Midbrain (tissue), 1 donor: ENCODE results near the gene SLC16A9.
"Not testable (repeated sequence)": the region's sequence is repeated elsewhere in the genome, so short reads cannot be mapped to it uniquely, and the experiment has no call there.

Source experiments
- DNase-seq: peaks from one replicate; lab custom pipeline; 2025; lab: John Stamatoyannopoulos, UW

The SLC16A9 gene

GRCh38 chr10:59709395-59710125 lies at the start of gene SLC16A9:
TSS of gene SLC16A9 (minus strand) at chr10:59709850. CDS start at chr10:59684291, 25,559 bp downstream.
- DNase-seq = peak; percentile 78

- DNase-seq = no peak
Measured at GRCh38 chr10:59757966-59758365, 48.3 kb upstream of the SLC16A9 start.

GRCh38 chr10:59754951-59755350 lies 45.3 kb upstream of the SLC16A9 start:
- DNase-seq = no peak

DNA sequence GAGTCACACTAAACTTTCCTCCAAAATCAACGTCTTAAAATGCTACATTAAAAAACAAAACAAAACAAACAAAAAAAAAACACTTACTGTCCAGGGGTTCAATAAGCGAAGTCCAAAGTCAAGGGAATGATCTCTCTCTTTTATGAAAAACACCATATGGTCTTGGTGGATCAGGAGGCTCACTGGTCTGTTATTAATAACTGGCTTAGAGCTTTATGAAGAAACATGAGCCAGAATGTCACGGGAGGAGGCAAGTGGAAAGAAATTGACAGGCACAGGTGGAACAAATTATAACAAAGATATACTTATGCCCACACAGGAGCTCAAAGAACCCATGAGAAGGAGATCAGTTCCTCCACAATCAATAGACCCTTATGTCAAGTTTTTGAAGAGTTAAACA lies 43.6 kb upstream of the SLC16A9 start, which contains the start of gene MRLN:
Gene MRLN (minus strand): TSS at position 189 of the 400 bp plus-strand sequence.
- DNase-seq = no peak

GRCh38 chr10:59752278-59752940 lies 42.8 kb upstream of the SLC16A9 start:
- no peak for DNase-seq

GRCh38 chr10:59750155-59750945 lies 40.7 kb upstream of the SLC16A9 start:
- DNase-seq = no peak

- DNase-seq = no peak
Measured at GRCh38 chr10:59748834-59749233, 39.2 kb upstream of the SLC16A9 start.

DNA sequence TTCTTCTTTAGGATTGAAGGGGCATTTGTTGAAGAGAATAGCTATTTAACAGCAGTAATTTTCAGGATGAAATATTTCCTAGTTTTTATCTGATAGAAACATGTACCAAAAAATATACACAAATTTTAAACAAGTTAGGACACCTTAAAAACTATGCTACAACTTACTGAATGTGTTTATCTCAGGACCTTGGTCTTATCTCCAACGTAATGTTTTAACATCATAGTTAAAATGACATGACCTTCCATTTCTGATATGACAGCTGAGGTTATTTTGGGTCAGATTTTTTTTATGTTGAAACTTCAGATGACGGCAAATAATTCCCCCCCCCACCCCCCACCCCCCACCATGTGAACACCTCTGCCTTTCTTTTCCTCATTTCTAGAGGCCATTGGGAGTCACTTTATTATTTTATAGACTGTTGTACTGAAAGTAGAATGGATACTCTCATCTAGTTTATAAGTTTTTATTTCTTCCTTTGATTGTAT lies 35.6 kb upstream of the SLC16A9 start:
- DNase-seq = no peak

DNA sequence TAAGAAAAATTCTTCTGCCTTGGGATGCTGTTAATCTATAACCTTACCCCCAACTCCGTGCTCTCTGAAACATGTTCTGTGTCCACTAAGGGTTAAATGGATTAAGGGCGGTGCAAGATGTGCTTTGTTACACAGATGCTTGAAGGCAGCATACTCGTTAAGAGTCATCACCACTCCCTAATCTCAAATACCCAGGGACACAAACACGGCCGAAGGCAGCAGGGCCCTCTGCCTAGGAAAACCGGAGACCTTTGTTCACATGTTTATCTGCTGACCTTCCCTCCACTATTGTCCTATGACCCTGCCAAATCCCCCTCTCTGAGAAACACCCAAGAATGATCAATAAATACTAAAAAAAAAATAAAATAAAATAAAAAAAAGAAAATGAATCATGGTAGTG lies 35.1 kb upstream of the SLC16A9 start:
- not testable (repeated sequence) for DNase-seq

DNA sequence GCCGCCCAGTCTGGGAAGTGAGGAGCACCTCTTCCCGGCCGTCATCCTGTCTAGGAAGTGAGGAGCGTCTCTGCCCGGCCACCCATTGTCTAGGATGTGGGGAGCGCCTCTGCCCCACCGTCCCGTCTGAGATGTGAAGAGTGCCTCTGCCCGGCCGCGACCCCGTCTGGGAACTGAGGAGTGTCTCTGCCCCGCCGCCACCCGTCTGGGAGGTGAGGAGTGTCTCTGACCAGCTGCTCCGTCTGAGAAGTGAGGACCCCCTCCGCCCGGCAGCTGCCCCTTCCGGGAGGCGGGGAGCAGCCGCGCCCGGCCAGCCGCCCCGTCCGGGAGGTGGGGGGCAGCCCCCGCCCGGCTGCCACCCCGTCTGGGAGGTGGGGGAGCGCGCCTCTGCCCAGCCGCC lies 34.5 kb upstream of the SLC16A9 start:
- not testable (repeated sequence) for DNase-seq

GRCh38 chr10:59741583-59741982 lies 31.9 kb upstream of the SLC16A9 start:
- no peak for DNase-seq

DNA sequence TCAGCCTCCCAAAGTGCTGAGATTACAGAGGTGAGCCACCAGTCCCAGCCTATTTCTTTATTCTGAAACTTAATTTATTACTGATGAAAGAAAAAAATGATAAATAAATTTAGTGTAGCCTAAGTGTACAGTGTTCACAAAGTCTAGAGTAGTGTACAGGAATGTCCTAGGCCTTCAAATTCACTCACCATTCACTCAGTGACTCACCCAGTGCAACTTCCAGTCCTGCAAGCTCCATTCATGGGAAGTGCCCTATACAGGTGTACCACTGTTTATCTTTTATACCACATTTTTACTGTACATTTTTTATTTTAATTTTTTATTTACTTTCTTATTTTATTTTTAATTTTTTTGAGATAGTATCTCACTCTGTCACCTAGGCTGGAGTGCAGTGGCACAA lies 31.4 kb upstream of the SLC16A9 start:
- no peak for DNase-seq

DNA sequence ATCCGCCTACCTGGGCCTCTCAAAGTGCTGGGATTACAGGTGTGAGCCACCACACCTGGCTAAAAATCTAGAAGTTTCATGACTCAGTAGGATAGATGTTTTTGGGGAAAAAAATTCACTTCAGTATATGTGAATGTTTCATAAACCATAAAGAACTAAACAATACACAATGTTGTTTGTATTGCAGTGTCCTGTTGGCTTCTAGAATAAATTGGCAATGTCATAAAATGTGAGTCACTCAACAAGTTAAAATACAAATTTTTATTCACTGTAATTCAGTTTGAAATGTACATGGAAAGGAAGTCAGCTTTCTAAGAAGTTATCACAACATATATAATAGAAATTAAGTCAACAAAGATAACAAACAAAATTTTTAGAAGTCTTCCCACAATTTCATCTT lies 27.1 kb upstream of the SLC16A9 start:
- no peak for DNase-seq

DNA sequence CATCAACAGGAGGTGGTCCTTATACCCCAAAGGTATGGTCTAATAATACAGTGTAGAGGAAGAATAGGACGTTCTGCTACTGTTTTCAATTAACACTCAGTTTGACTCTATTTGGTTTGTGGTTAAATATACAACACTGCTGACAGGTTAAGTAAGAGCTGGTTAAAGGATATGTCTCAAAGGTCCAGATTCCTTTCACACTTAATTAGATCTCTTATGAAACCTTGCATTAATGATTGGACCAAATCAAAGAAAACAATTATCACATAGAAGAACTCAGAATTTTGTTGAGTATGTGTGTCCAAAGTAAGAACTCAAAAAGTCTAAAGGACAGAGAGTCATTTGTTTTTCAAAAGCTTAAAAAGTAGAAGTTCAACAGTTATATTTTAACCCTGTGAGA lies 25.6 kb upstream of the SLC16A9 start:
- no peak for DNase-seq

DNA sequence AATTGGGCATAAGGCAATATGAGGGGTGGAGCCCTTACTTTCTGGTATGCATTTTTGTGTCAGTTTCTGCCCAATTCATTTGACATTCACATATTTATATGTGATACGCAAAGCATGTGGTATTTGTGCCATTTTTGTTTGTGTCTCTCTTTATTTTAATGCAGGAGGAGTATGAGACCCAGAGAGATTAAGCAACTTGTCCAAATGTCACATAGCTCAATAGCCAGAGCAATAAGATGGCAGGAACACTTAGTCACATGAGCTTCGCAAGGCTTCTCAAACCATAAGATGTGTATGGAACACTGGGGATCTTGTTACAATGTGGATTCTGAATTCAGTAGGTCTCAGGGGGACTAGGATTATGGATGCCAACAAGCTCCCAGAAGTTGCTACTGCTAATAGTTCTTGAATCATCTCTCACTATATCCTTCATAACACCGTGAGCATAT lies 24.4 kb upstream of the SLC16A9 start:
- DNase-seq = no peak

DNA sequence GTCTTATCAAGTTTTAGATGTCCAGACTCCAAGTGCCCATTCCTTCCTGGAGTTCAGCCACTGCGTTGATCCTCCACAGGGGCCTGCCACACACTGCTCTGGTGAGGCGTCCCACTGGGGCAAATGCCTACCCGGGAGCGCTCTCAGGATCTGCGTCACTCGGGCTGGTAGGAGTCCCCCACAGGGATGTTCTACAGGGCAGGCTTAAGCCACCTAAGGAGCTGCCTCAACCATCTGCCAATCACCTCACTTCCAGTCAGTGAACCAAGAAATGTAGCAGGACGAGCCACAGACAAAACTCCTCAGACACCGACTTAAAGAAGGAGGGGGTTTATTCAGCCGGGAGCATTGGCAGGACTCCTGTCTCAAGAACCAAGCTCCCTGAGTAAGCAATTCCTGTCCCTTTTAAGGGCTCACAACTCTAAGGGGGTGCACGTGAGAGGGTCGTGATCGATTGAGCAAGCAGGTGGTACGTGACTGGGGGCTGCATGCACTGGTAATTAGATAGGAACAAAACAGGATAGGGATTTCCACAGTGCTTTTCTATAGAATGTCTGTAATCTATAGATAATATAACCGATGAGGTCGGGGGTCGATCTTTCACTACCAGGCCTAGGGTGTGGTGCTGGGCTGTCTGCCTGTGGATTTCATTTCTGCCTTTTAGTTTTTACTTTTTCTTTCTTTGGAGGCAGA lies 23.8 kb upstream of the SLC16A9 start:
- DNase-seq = not testable (repeated sequence)

GRCh38 chr10:59732849-59733248 lies 23.2 kb upstream of the SLC16A9 start:
- DNase-seq = not testable (repeated sequence)

DNA sequence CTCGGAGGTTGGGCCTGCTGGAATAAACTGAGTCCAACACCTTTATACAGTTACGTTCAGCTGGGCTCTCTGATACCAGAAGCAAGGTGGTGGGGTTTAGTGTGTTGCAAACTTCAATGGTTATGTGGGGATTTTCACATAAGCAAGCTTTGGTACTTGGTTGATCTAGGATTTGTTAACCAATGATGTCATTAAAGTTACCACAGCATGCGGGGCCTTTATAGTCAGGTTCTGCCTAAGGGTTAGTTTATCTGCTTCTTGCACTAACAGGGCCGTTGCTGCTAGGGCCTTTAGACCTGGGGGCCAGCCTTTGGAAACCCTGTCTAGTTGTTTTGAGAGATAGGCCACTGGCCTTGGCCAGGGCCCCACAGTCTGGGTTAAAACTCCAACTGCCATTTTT lies 19.5 kb upstream of the SLC16A9 start:
- DNase-seq = not testable (repeated sequence)

GRCh38 chr10:59724098-59724938 lies 14.7 kb upstream of the SLC16A9 start:
- DNase-seq = no peak

- DNase-seq = no peak
Measured at GRCh38 chr10:59720377-59720776, 10.7 kb upstream of the SLC16A9 start.

DNA sequence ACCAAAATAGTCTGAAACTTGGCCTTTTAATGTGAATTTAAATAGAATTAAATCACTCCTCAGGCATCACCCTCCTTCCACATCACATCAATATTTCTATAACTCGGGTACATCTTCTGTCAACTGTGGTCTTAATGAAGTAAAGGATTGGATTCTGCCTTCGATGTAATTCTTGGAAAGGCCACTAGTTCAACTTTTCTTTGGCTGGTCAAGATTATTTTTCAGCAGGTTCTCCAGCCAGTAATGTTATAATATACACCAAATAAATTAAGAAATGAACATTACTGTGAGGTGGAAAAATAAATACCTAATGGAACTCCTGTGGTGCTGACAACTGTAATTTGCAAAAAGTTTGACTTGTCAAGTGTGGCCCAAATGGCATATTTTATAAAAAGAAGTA lies 9.7 kb upstream of the SLC16A9 start:
- DNase-seq = no peak
